HG03095 (cell line): ENCODE results near the gene PGAM4.
"Not testable (repeated sequence)": the region's sequence is repeated elsewhere in the genome, so short reads cannot be mapped to it uniquely, and the experiment has no call there.

Source experiments
- ATAC-seq: cut with Tn5 transposase; IDR thresholded peaks from one replicate; pipeline ENCODE4 v1.9.1; 2021; ENCODE audit warnings: moderate library complexity; ENCODE audit not compliant: unreplicated experiment

PGAM4 gene

GRCh38 chrX:77969538-77969937, at the start of gene PGAM4:
Gene PGAM4 (minus strand): TSS chrX:77969638. CDS start chrX:77969638, 0 bp downstream.
- no peak for ATAC-seq

- ATAC-seq: no peak
Measured at GRCh38 chrX:78011846-78012245, 42.4 kb upstream of the PGAM4 start.

GRCh38 chrX:77979870-77980269, 10.4 kb upstream of the PGAM4 start:
- no peak for ATAC-seq

DNA sequence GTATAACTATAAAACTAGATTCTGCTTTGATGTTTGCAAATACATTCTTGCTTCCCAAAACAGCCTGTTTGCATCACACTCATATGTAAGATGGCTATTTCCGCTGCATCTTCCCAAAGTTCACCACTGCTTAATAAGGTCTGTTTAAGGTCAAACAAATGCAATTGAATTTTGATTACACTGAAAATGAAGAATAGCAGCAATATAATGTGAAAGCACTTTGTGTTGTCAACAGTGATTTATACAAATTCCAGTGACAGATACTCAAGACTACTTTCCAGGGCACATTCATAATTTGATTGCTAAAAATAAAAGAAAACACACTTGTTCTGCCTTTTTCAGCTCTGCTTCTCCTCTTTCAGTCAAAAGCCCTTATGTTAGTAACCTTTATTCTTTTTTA, 8.1 kb upstream of the PGAM4 start:
- ATAC-seq: no peak

DNA sequence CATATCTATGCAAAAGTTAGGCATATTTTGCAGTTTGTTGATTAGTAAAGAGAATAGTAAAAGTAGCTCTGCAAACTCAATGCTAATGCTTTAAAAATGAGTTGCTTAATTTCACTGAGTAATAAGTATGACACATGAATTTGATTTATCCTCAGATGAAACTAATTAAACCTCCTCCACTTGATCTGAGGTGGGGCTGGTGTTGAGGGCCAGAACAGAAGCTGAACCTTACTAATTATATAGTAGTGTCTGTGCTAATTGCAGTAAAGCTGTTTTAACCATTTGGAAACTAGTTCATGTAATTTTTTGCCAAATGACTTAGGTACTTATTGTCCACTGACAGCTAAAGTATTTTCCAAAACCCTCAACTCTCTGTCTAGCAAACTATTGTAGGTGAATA, 7.7 kb upstream of the PGAM4 start:
- no peak for ATAC-seq

DNA sequence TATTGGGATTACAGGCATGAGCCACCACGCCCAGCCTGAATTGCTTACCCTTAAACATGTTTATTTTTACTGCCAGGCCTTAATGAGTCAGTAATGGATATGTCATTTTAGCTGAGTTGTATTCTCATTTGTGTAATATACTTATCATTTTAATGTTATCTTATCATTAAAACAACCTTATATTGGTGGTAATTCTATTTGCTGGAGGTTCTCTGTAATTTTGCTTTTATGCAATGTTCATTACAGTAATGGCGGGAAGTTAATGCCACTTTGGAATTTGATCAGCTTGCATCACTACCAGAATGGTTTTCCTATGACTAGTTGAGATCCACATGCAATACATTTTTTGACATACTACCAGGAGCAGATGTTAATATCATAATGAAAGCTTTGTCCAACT, 6.3 kb upstream of the PGAM4 start:
- no peak for ATAC-seq

GRCh38 chrX:77967631-77968030, 1.8 kb downstream of the PGAM4 start:
- no peak for ATAC-seq

DNA sequence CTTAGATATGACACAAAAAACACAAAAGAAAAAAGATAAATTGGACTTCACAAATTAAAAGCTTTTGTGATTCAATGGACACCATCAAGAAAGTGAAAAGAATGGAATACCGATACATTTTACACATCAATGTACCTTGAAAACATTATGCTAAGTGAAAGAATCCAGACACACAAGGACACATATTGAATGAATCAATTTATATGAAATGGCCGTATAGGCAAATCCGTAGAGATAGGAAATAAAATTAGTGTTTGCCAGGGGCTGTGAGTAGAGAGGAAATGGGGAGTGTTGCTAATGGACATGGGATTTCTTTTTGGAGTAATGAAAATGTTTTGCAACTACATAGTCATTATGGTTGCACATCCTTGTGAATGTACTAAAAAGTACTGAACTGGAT, 3.1 kb downstream of the PGAM4 start:
- ATAC-seq: no peak

GRCh38 chrX:77962068-77962902, 7.2 kb downstream of the PGAM4 start:
- no peak for ATAC-seq

- no peak for ATAC-seq
Measured at GRCh38 chrX:77961063-77961462, 8.4 kb downstream of the PGAM4 start.

- ATAC-seq: no peak
Measured at GRCh38 chrX:77960567-77960966, 8.9 kb downstream of the PGAM4 start.

DNA sequence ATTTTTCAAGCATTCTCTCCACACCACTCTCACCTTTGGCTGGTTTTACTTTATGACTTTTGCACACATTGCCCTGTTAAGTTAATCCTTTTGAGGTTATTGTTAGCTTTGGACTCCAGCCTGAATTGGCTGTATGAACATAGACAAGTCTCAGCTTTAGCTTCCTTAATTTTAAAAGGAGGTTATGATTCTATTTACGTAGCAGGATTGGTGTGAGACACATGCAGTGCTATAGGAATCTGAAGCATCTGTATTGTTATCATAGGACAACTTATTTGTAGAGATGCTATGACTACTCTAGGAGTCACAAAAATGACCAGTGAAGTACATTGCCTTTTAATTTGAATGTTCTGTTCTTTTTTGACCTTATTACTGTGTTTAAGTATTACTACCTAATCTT, 15.7 kb downstream of the PGAM4 start:
- ATAC-seq: no peak

GRCh38 chrX:77953302-77953701, 16.1 kb downstream of the PGAM4 start:
- ATAC-seq: no peak

DNA sequence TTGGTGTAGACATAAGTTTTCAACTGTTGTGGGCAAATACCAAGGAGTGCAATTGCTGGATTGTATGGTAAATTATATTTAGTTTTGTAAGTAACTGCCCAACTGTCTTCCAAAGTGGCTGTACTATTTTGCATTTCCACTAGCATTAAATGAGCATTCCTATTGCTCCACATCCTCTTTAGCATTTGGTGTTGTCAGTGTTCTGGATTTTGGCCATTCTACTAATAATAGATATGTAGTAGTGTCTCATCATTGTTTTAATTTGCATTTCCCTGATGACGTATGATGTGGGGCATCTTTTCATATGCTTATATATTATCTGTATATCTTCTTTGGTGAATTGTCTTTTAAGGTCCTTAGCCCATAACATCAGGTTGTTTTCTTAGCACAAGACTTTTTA, 17.3 kb downstream of the PGAM4 start:
- ATAC-seq: no peak

DNA sequence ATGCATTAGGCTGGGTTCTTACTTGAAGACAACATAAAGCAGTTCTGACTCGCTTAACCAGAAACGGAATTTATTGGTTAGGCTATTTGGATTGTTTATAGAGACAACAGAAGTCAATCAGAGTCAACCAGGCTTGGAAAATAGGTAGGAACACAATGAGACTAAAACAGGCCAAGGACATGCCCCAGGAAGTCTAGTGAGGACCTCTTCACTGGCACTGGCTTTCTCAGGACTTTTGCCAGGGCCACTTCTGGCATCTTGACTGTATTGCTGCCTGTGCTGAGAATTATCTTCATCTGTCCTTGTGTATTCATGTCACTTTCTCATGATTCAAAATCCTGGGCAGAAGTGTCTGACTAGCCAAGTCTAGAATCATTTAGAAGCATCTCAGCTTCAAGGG, 19.6 kb downstream of the PGAM4 start:
- no peak for ATAC-seq

GRCh38 chrX:77946571-77946970, 22.9 kb downstream of the PGAM4 start:
- ATAC-seq: no peak

DNA sequence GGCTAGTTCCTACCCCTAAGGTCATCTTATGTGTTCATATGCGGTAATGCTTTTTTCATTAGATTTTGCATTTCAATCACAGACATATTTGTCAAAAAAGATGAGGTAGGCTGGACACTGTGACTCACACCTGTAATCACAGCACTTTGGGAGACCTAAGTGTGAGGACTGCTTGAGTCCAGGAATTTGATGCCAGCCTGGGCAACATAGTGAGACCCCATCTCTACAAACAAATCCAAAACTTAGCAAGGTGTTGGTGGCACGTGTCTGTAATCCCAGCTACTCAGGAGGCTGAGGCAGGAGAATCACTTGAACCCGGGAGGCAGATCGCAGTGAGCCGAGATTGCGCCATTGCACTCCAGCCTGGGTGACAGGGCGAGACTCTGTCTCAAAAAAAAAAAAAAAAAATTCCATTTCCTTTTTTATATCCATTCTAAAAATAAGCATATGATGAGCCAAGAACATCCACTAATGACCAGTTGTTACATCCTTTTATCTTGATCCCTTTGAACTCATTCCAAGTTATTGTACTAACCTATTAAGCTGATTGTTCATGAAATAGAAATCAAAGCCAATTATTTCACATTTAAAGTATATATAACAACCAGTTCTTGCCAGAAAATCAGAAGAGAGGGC, 23.4 kb downstream of the PGAM4 start:
- no peak for ATAC-seq

GRCh38 chrX:77945031-77945430, 24.4 kb downstream of the PGAM4 start:
- ATAC-seq: not testable (repeated sequence)

DNA sequence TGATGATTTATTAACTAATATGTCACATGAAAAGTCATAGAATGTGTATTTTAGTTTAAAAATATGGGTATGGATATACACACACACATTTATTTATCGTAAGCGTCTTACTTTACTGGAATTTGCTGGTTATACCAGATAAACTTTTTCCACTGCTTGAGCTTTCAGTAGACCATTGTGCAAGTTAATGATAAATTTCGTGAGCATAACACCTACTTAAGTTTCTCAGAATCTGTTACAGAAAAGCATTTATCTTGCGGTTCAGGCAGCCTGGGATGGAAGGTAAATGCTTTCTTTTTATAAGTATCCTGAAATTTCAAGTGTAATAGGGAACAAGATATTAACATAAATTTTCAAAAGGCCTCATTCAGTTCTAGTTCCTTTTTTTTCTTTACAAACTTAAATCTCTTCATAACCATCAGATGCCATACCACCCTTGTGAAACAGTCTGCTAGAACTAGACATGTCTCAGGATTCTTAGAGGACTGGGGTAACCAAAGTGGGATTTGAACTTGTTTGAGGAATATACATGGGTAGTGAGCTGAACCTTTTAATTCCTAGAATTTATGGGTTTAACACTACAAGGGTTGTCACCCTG, 31.3 kb downstream of the PGAM4 start:
- no peak for ATAC-seq

GRCh38 chrX:77937291-77937690, 32.1 kb downstream of the PGAM4 start:
- ATAC-seq: no peak

GRCh38 chrX:77936299-77936698, 33.1 kb downstream of the PGAM4 start:
- ATAC-seq: no peak

DNA sequence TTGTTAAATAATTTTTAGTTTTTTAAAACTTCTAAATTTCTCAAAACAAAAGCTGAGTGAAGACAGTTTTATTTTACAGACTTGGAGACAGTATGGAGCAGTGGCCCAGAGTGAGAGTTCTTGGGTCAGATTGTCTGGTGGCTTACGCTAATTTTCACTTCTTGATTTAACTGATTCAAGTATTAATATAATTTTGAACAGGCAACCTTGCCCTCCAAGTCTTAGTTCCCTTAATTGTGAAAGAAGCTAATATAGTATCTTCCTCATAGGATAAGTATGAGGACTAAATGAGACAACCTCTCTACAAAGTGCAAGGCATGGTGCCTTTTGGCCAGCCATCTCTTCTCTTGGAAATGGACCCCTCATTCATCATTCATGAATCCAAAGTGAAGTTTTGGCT, 33.6 kb downstream of the PGAM4 start:
- no peak for ATAC-seq
